Keratinocyte (primary cell): ENCODE results near the gene MAGI1. TPM values are rescaled to one million over a fixed set of nuclear protein-coding genes. Genes with fewer than 3 reads are reported as not detected.

Experiments
- DNase-seq: peaks from one replicate; pipeline ENCODE4 v3.0.0-alpha.2; 2011; ENCODE audit warnings: low read depth, missing footprints, low spot score
- FAIRE-seq: peaks from 2 replicates; lab custom pipeline; 2011; peaks lifted over from hg19 to GRCh38; lab: Jason Lieb, UNC
- H2AFZ ChIP-seq: 2 replicates; pipeline ENCODE4 v1.6.0; 2012; ENCODE audit warnings: low read length, control low read depth, inconsistent platforms; ENCODE audit not compliant: control insufficient read depth
- H3K27ac ChIP-seq: 2 replicates; pipeline ENCODE4 v1.5.1; 2011; ENCODE audit warnings: low read length; ENCODE audit not compliant: control insufficient read depth, insufficient read depth
- H3K27me3 ChIP-seq: 3 replicates; pipeline ENCODE4 v1.6.0; 2011; ENCODE audit warnings: low read length; ENCODE audit not compliant: control insufficient read depth, insufficient read depth; ENCODE audit errors: extremely low read depth
- H3K36me3 ChIP-seq, 2 experiments: 2 replicates in 1 of 2; 3 replicates in 1 of 2; pipeline ENCODE4 v1.5.1; 2011; ENCODE audit warnings: low read length in 2 of 2, mild to moderate bottlenecking in 1 of 2; ENCODE audit not compliant: control insufficient read depth in 2 of 2, insufficient read depth in 2 of 2; ENCODE audit errors: extremely low read depth in 1 of 2
- H3K4me1 ChIP-seq: 3 replicates; pipeline ENCODE4 v1.5.1; 2011; ENCODE audit warnings: low read length; ENCODE audit not compliant: control insufficient read depth, insufficient read depth; ENCODE audit errors: extremely low read depth
- H3K4me2 ChIP-seq: 3 replicates; pipeline ENCODE4 v1.6.0; 2011; ENCODE audit warnings: low read depth, low read length; ENCODE audit not compliant: control insufficient read depth, insufficient read depth; ENCODE audit errors: extremely low read depth
- H3K4me3 ChIP-seq, 3 experiments: fragments of 200-600 bp in 1 of 3; sonication (generic) in 1 of 3; 2 replicates in 2 of 3; 3 replicates in 1 of 3; pipeline ENCODE4 v1.5.1; 2011 to 2016; ENCODE audit warnings: low read length in 3 of 3, mild to moderate bottlenecking in 3 of 3, control low read depth in 2 of 3, inconsistent platforms in 1 of 3, low read depth in 1 of 3, mixed read lengths in 1 of 3, mixed run types in 1 of 3, moderate library complexity in 1 of 3; ENCODE audit not compliant: control insufficient read depth in 2 of 3, insufficient read depth in 2 of 3; ENCODE audit errors: extremely low read depth in 1 of 3
- H3K79me2 ChIP-seq: 2 replicates; pipeline ENCODE4 v1.6.0; 2012; ENCODE audit warnings: low read length; ENCODE audit not compliant: control insufficient read depth, insufficient read depth
- H3K9ac ChIP-seq: 3 replicates; pipeline ENCODE4 v1.6.0; 2011; ENCODE audit warnings: low read length; ENCODE audit not compliant: control insufficient read depth, insufficient read depth; ENCODE audit errors: extremely low read depth
- H3K9me1 ChIP-seq: 3 replicates; pipeline ENCODE4 v1.6.0; 2011; ENCODE audit warnings: low read length; ENCODE audit not compliant: control insufficient read depth, insufficient read depth; ENCODE audit errors: extremely low read depth
- H3K9me3 ChIP-seq: 2 replicates; pipeline ENCODE4 v1.5.1; 2012; ENCODE audit warnings: low read depth, low read length; ENCODE audit not compliant: control insufficient read depth
- H4K20me1 ChIP-seq: 3 replicates; pipeline ENCODE4 v1.6.0; 2011; ENCODE audit warnings: low read length; ENCODE audit not compliant: control insufficient read depth, insufficient read depth; ENCODE audit errors: extremely low read depth
- CTCF ChIP-seq, 3 experiments: IDR thresholded peaks in 1 of 3; conservative IDR thresholded peaks in 1 of 3; optimal IDR thresholded peaks in 1 of 3; 2 replicates in 2 of 3; 3 replicates in 1 of 3; pipeline versions ENCODE3 to v1.5.1; 2011; ENCODE audit warnings: low read length in 3 of 3, mild to moderate bottlenecking in 3 of 3, moderate library complexity in 2 of 3, control low read depth in 1 of 3, inconsistent platforms in 1 of 3; ENCODE audit not compliant: insufficient read depth in 2 of 3; ENCODE audit errors: extremely low read depth in 1 of 3
- EZH2 ChIP-seq: IDR thresholded peaks from one replicate; pipeline ENCODE4 v1.6.1; 2012; ENCODE audit warnings: inconsistent platforms, mild to moderate bottlenecking, low read length, moderate library complexity
- dilution Hi-C: fragments of 300-500 bp; cut with MboI; formaldehyde crosslinking; loops from one replicate; pipeline ENCODE4 v1.7.0; 2020; ENCODE audit warnings: low sequenced_read_pairs; ENCODE audit not compliant: extremely low pct_ligation_motif_present
- polyA plus RNA-seq, 5 experiments: library from polyadenylated mRNA; depleted of rRNA in 3 of 5; stranded (reverse) in 3 of 5; stranded (forward) in 1 of 5; unstranded in 1 of 5; fragments of >200 nt; gene quantifications; 1 replicate in 1 of 5; 2 replicates in 3 of 5; 3 replicates in 1 of 5; pipeline versions ENCODE4 v1.2.1 to v1.2.3, GENCODE V29; 2011 to 2012; ENCODE audit warnings: missing spikeins in 2 of 5, low read depth in 1 of 5, low replicate concordance in 1 of 5

MAGI1 gene
- polyA plus RNA-seq, 1 donor (not counting 4 experiments of a cell fraction or from before 2014, with no cell fraction given): 10.9 TPM

GRCh38 chr3:65552434-65552833, 486.3 kb downstream of the MAGI1 start:
- Histone ChIP-seq H3K4me2 (no peak overlapping the region), H2AFZ (no peak overlapping the region), H3K9me1 (no peaks in the 10 kb centered on the region), H4K20me1 (no peaks in the 10 kb centered on the region), H3K79me2 (no peaks in the 10 kb centered on the region), H3K4me1 (no peaks in the 10 kb centered on the region), H3K9ac (no peak overlapping the region), H3K36me3 (no peaks in the 10 kb centered on the region), H3K9me3 (no peaks in the 10 kb centered on the region), H3K27me3 (peaks cover 22% of the 10 kb centered on the region), H3K4me3 (no peak overlapping the region), H3K27ac (no peak overlapping the region)
- DNase-seq: no peak
- no peak for FAIRE-seq
- dilution Hi-C loops: no loop called here
- TF ChIP-seq CTCF (optimal IDR thresholded peaks at IDR 0.05 in 1 of 3, IDR thresholded peaks at IDR 0.05 in 1 of 3, conservative IDR thresholded peaks at IDR 0.05 in 1 of 3; ENCODE audit: extremely low read depth in 1 of 3, insufficient read depth in 2 of 3, low read length in 3 of 3): no peak
- no peak for TF ChIP-seq EZH2

GRCh38 chr3:65551945-65552344, 486.8 kb downstream of the MAGI1 start:
- H3K9ac ChIP-seq: no peak overlapping the region
- no peak overlapping the region for H3K4me3 ChIP-seq
- TF ChIP-seq CTCF (optimal IDR thresholded peaks at IDR 0.05 in 1 of 3, IDR thresholded peaks at IDR 0.05 in 1 of 3, conservative IDR thresholded peaks at IDR 0.05 in 1 of 3; ENCODE audit: extremely low read depth in 1 of 3, insufficient read depth in 2 of 3, low read length in 3 of 3): no peak
- no peak for TF ChIP-seq EZH2
- dilution Hi-C loops: no loop called here
- no peaks in the 10 kb centered on the region for H3K9me3 ChIP-seq
- H3K36me3 ChIP-seq: no peaks in the 10 kb centered on the region
- peaks cover 22% of the 10 kb centered on the region for H3K27me3 ChIP-seq
- H3K79me2 ChIP-seq: no peaks in the 10 kb centered on the region
- no peaks in the 10 kb centered on the region for H3K9me1 ChIP-seq
- H4K20me1 ChIP-seq: no peaks in the 10 kb centered on the region
- no peak overlapping the region for H2AFZ ChIP-seq
- no peaks in the 10 kb centered on the region for H3K4me1 ChIP-seq
- no peak overlapping the region for H3K4me2 ChIP-seq
- DNase-seq: no peak
- no peak overlapping the region for H3K27ac ChIP-seq
- FAIRE-seq: no peak
